ENCODE data around the gene DAB2. TPM values are rescaled to one million over a fixed set of nuclear protein-coding genes. Genes with fewer than 3 reads are reported as not detected.

DAB2 gene
- total RNA-seq: 100 to 1,000 TPM; 100 to 177 (median 144) TPM

DNA sequence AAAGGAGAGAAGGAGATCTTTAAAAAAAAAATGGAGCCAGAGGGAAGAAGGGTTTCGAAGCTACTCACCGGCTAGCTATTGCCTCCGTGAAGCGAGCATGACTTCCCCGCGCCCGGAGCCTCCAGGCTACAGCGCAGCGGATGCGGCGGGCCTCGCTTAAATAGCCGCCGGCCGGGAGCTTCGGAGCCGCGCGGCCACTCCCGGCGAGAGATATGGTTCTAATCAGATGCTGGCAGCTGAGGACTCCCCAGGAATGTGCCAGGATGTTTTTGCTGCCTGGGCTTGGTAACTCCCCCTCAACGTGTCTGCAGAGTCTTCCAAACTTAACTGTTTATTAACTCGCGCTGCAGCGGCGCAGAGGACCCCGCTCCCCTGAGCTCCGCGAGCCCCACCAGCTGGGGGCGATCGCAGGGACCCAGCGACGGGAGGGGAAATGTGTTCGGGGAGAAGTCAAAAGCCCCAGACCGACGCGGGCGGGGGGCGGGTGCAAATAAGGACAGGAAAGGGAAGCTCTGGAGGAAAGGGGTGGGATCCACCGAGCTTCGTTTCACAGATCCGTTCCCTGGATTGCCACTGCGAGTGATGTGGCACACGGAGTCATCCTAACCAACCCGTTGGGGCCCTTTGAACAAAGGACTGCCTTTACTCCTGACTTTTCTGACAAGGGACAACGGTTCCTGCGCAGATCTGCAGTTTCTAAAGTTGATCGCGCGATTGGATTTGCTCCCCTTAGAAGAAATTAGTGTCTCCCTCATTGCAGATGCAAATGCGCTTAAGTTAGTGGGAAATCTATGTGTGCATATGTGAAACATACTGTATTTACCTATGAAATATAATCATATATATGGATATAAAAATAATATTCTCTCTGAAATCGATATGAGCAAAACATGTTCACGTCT lies at the start of gene DAB2:
Gene DAB2 (minus strand): TSS at position 245 of the 902 bp plus-strand sequence. CDS start 30,660 bp downstream, outside the sequence.
- Histone ChIP-seq H3K27ac (peak within 1 kb of the TSS; percentile 85 to 90 (median 88)), H3K4me1 (peaks cover 36 to 43% (median 41%) of the 10 kb centered on the region in 4 donors), H3K27me3 (no peaks in the 10 kb centered on the region), H3K36me3 (no peaks in the 10 kb centered on the region), H3K4me3 (peak within 1 kb of the TSS; percentile 30 to 64 (median 62)), H3K9me3 (no peaks in the 10 kb centered on the region)
- 4 to 5% methylated on average over 29 to 53 of the region's 53 CpGs for WGBS, 2 donors
- peak; percentile 85 to 90 for ATAC-seq (ENCODE audit: low FRiP score in 2 of 2)
- TF ChIP-seq POLR2A (IDR thresholded peaks at IDR 0.05): peak in 3 of 4 donors; percentile 37 to 87 (median 83)
- peak in 1 of 4 donors; percentile 23 for TF ChIP-seq EP300 (IDR thresholded peaks at IDR 0.05)
- TF ChIP-seq POLR2AphosphoS5 (IDR thresholded peaks at IDR 0.05): peak; percentile 71 to 86
- TF ChIP-seq, protein P1, sequence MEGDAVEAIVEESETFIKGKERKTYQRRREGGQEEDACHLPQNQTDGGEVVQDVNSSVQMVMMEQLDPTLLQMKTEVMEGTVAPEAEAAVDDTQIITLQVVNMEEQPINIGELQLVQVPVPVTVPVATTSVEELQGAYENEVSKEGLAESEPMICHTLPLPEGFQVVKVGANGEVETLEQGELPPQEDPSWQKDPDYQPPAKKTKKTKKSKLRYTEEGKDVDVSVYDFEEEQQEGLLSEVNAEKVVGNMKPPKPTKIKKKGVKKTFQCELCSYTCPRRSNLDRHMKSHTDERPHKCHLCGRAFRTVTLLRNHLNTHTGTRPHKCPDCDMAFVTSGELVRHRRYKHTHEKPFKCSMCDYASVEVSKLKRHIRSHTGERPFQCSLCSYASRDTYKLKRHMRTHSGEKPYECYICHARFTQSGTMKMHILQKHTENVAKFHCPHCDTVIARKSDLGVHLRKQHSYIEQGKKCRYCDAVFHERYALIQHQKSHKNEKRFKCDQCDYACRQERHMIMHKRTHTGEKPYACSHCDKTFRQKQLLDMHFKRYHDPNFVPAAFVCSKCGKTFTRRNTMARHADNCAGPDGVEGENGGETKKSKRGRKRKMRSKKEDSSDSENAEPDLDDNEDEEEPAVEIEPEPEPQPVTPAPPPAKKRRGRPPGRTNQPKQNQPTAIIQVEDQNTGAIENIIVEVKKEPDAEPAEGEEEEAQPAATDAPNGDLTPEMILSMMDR (IDR thresholded peaks at IDR 0.05): peak in 5 of 6 experiments; percentile 23 to 69 (median 58)
- DNase-seq: peak; percentile 90 to 94

DNA sequence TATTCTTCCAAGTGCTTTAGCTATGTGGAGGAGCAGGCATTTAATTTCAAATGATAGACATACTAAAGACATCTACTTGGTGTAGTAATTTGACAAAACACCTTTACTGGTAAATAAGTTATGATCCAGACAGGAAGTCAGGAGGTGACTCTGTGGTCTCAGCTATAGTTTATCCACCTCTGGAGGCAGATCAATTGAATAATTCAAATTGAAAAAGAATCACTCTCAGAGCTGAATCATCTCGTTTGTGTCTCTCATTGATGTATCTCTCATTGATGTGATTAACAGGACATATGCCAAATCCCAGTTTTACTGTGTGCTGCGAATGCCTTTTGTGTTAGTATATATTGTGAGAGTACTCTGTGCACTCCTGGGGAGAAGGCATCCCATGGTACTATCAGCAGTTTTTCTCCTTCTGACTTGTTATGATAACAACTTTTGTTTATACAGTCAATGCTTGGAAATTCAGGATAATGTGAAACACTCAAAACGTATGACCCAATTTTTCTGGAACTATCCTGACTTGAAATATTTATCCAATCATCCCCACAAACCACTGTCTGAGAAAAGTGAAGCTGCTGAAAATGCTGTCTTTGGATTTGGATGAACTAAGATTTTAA lies 48.5 kb upstream of the DAB2 start:
- Histone ChIP-seq H3K27me3 (no peaks in the 10 kb centered on the region), H3K36me3 (no peaks in the 10 kb centered on the region), H3K9me3 (no peaks in the 10 kb centered on the region), H3K4me3 (no peak overlapping the region), H3K4me1 (peaks cover 0 to 11% (median 3%) of the 10 kb centered on the region in 4 donors), H3K27ac (no peak overlapping the region)
- no peak for ATAC-seq (ENCODE audit: low FRiP score in 2 of 2)
- no peak for TF ChIP-seq EP300 (IDR thresholded peaks at IDR 0.05)
- no peak for TF ChIP-seq POLR2AphosphoS5 (IDR thresholded peaks at IDR 0.05)
- no peak for DNase-seq
- WGBS, 2 donors: 72 to 77% methylated on average over 3 of the region's 3 CpGs

DNA sequence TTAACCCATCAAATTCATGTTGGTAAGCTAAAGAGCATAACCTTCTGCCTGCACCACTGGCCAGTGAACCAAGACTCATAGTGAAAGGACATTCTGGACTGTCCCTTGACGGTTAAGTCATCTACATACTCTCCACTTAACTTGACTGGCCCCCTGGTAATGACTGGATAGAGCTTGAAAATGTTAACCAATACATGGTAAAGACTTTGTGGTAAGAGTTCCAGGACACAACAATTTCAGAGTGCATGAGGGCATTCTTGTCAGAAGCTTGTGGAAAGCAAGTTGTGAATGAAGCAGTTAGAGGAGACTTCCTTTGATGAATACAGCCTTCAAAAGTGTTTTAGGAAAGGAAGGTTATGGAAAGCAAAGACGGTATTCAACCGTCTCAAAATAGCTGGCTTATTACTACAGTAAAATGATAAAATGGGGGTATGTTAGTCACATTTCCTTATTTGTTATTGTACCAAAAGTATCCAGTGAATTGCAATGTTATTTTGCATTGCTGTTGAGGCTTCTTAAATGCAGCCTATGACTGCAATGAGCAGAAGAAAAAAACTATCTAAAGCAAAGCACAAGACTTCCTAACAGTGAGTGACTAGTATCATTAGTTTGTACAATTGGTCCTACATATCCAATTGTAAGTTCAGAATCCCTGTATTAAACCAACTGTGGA lies 47.2 kb upstream of the DAB2 start:
- Histone ChIP-seq H3K9me3 (no peaks in the 10 kb centered on the region), H3K27me3 (no peaks in the 10 kb centered on the region), H3K4me3 (no peak overlapping the region), H3K36me3 (no peaks in the 10 kb centered on the region), H3K27ac (no peak overlapping the region), H3K4me1 (peaks cover 0 to 11% (median 3%) of the 10 kb centered on the region in 4 donors)
- DNase-seq (no peak), ATAC-seq (ENCODE audit: low FRiP score in 2 of 2) (no peak)
- 54 to 67% methylated on average over 3 of the region's 3 CpGs for WGBS, 2 donors
- TF ChIP-seq, protein P1 (IDR thresholded peaks at IDR 0.05): no peak
- TF ChIP-seq POLR2AphosphoS5 (IDR thresholded peaks at IDR 0.05) (no peak), POLR2A (IDR thresholded peaks at IDR 0.05) (no peak), EP300 (IDR thresholded peaks at IDR 0.05) (no peak)

DNA sequence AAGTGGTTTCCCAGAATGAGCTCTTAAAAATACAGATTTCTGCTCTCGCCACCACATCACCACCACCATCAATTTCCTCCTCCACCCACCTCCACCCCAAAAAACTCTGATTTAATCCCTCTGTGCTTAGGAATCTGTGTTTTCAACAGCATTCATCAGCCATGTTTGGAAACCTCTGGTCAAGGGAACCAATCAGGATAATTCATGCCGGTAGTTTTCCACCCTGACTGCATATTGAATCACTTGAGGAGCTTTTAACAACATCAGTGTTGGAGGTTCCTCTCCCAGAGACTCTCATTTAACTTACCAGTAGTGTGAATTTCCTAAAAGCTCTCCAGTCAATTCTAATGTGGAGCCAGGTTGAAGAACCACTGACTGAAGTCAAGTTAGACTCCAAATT lies 46.0 kb upstream of the DAB2 start:
- 95 to 100% methylated on average over 2 of the region's 2 CpGs for WGBS, 2 donors
- DNase-seq: no peak

More for the DNA sequence above, 46.0 kb upstream of the DAB2 start:
- Histone ChIP-seq H3K27me3 (no peaks in the 10 kb centered on the region), H3K4me3 (no peak overlapping the region), H3K27ac (no peak overlapping the region), H3K9me3 (no peaks in the 10 kb centered on the region), H3K36me3 (no peaks in the 10 kb centered on the region), H3K4me1 (peaks cover 0 to under 1% (median under 1%) of the 10 kb centered on the region in 4 donors)
- TF ChIP-seq POLR2AphosphoS5 (IDR thresholded peaks at IDR 0.05) (no peak), POLR2A (IDR thresholded peaks at IDR 0.05) (no peak), EP300 (IDR thresholded peaks at IDR 0.05) (no peak)
- TF ChIP-seq, protein P1 (IDR thresholded peaks at IDR 0.05): no peak
- no peak for ATAC-seq (ENCODE audit: low FRiP score in 2 of 2)

Data from upper lobe of left lung (tissue), 6 donors.